GM12878 (cell line): ENCODE measurements around the gene HRC. TPM values are rescaled to one million over a fixed set of nuclear protein-coding genes. Genes with fewer than 3 reads are reported as not detected.

Experiments
- ATAC-seq: fragments of 200-7000 bp; cut with Tn5 transposase; 3 replicates; pipeline ENCODE4 v1.9.1; 2020; ENCODE audit warnings: mild to moderate bottlenecking, moderate library complexity
- BruUV-seq: library from RNA; stranded (reverse); fragments of 400-500 nt; replicated peaks from 2 replicates; lab custom pipeline; 2021; lab: Mats Ljungman, UMichigan
- CTCF ChIA-PET: fragments of 300-600 bp; sonication (Branson Sonifier 250); formaldehyde crosslinking; extraction: SDS; loops from one replicate; lab custom pipeline; 2021; ENCODE audit warnings: inconsistent platforms; lab: Yijun Ruan, JAX
- POLR2A ChIA-PET: fragments of 350-600 bp; formaldehyde crosslinking; extraction: SDS; loops from one replicate; lab custom pipeline; 2021; ENCODE audit warnings: inconsistent platforms; lab: Charles Lee
- RAD21 ChIA-PET: fragments of 300-600 bp; sonication (Branson Sonifier 250); formaldehyde crosslinking; loops from one replicate; lab custom pipeline; 2023; ENCODE audit warnings: antibody characterized with exemption; ENCODE audit not compliant: unreplicated experiment; lab: Charles Lee
- SMC1A ChIA-PET: fragments of 300-600 bp; sonication (Branson Sonifier 250); formaldehyde crosslinking; loops from one replicate; lab custom pipeline; 2023; ENCODE audit not compliant: unreplicated experiment, uncharacterized antibody; lab: Charles Lee
- DNase-seq: peaks from one replicate; pipeline ENCODE4 v3.0.0-alpha.2; 2011; ENCODE audit warnings: low read depth, low spot score
- FAIRE-seq: peaks from 3 replicates; lab custom pipeline; 2011; peaks lifted over from hg19 to GRCh38; lab: Jason Lieb, UNC
- H2AFZ ChIP-seq: 2 replicates; pipeline ENCODE4 v1.6.0; 2011; ENCODE audit warnings: low read depth, low read length, control low read depth; ENCODE audit not compliant: control insufficient read depth
- H3K27ac ChIP-seq: 2 replicates; pipeline ENCODE4 v1.5.1; 2011; ENCODE audit warnings: control low read depth; ENCODE audit not compliant: control insufficient read depth, insufficient read depth
- H3K27me3 ChIP-seq, 2 experiments: replicated peaks in 1 of 2; 2 replicates each; pipeline versions ENCODE4 v1.6.0 to v1.6.1; 2011; ENCODE audit warnings: low read length in 1 of 2; ENCODE audit not compliant: control insufficient read depth in 2 of 2, insufficient read depth in 2 of 2
- H3K36me3 ChIP-seq, 2 experiments: 2 replicates each; pipeline ENCODE4 v1.5.1; 2011; ENCODE audit warnings: low read length in 1 of 2; ENCODE audit not compliant: control insufficient read depth in 2 of 2, insufficient read depth in 2 of 2
- H3K4me1 ChIP-seq: 2 replicates; pipeline ENCODE4 v1.6.1; 2011; ENCODE audit warnings: mild to moderate bottlenecking, low read length, moderate library complexity, mixed read lengths; ENCODE audit not compliant: control insufficient read depth, insufficient read depth
- H3K4me2 ChIP-seq: 2 replicates; pipeline ENCODE4 v1.6.0; 2011; ENCODE audit warnings: control low read depth; ENCODE audit not compliant: control insufficient read depth, insufficient read depth
- H3K4me3 ChIP-seq: fragments of 200-600 bp; sonication (generic); 2 replicates; pipeline ENCODE4 v1.5.1; 2016
- H3K79me2 ChIP-seq: 2 replicates; pipeline ENCODE4 v1.6.0; 2011; ENCODE audit warnings: low read length; ENCODE audit not compliant: control insufficient read depth, insufficient read depth
- H3K9ac ChIP-seq: 2 replicates; pipeline ENCODE4 v1.8.0; 2011; ENCODE audit warnings: low read length, control low read depth, mixed read lengths; ENCODE audit not compliant: control insufficient read depth, insufficient read depth
- H3K9me3 ChIP-seq: replicated peaks from 3 replicates; pipeline ENCODE4 v1.5.1; 2011; ENCODE audit warnings: mild to moderate bottlenecking, low read length; ENCODE audit not compliant: control insufficient read depth, insufficient read depth
- H4K20me1 ChIP-seq: 2 replicates; pipeline ENCODE4 v1.6.0; 2011; ENCODE audit not compliant: control insufficient read depth, insufficient read depth
- ATF3 ChIP-seq: IDR thresholded peaks from 2 replicates; pipeline ENCODE4 v1.6.1; 2011; ENCODE audit warnings: low read depth, mild to moderate bottlenecking, low read length, moderate library complexity, borderline replicate concordance; ENCODE audit errors: extremely low read depth
- BCL3 ChIP-seq: IDR thresholded peaks from 2 replicates; pipeline ENCODE4 v1.6.1; 2011; ENCODE audit warnings: borderline replicate concordance, low read depth, mild to moderate bottlenecking, moderate library complexity, low read length; ENCODE audit not compliant: insufficient read depth, poor library complexity, severe bottlenecking
- CHD4 ChIP-seq: fragments of 200-600 bp; sonication (generic); IDR thresholded peaks from 2 replicates; pipeline ENCODE4 v1.6.1; 2016; ENCODE audit warnings: mild to moderate bottlenecking
- CREB1 ChIP-seq: IDR thresholded peaks from 2 replicates; pipeline ENCODE4 v1.6.1; 2012; ENCODE audit warnings: low read depth, mild to moderate bottlenecking, inconsistent platforms
- FOXK2 ChIP-seq: fragments of 450-650 bp; IDR thresholded peaks from 2 replicates; pipeline ENCODE4 v1.6.1; 2017; ENCODE audit warnings: mild to moderate bottlenecking, moderate library complexity
- GATAD2B ChIP-seq: fragments of 450-650 bp; conservative IDR thresholded peaks from 2 replicates; pipeline ENCODE4 v1.6.1; 2017; ENCODE audit warnings: low read depth, mild to moderate bottlenecking, moderate library complexity
- HCFC1 ChIP-seq: fragments of 150-350 bp; IDR thresholded peaks from 2 replicates; pipeline ENCODE4 v1.6.1; 2014; ENCODE audit warnings: low read length
- HDAC6 ChIP-seq: fragments of 200-600 bp; sonication (generic); IDR thresholded peaks from one replicate; pipeline ENCODE4 v1.8.0; 2017; ENCODE audit warnings: antibody characterized with exemption; ENCODE audit not compliant: unreplicated experiment
- JUNB ChIP-seq: IDR thresholded peaks from 2 replicates; pipeline ENCODE4 v1.6.1; 2016; ENCODE audit warnings: antibody characterized with exemption, mild to moderate bottlenecking
- MXI1 ChIP-seq: fragments of 150-350 bp; IDR thresholded peaks from 2 replicates; pipeline ENCODE4 v1.6.1; 2011; ENCODE audit warnings: low read depth, mild to moderate bottlenecking, inconsistent platforms, low read length, improper control_type of control experiment
- NR2F1 ChIP-seq: fragments of 450-650 bp; conservative IDR thresholded peaks from 2 replicates; pipeline ENCODE4 v1.6.1; 2017; ENCODE audit warnings: mild to moderate bottlenecking
- NRF1 ChIP-seq: conservative IDR thresholded peaks from 2 replicates; pipeline ENCODE4 v1.6.1; 2011; ENCODE audit warnings: mild to moderate bottlenecking, low read depth, low read length, improper control_type of control experiment
- RAD21 ChIP-seq: IDR thresholded peaks from 2 replicates; pipeline ENCODE4 v1.6.1; 2011; ENCODE audit warnings: mild to moderate bottlenecking, low read depth, low read length, moderate library complexity; ENCODE audit not compliant: insufficient read depth
- SIN3A ChIP-seq: IDR thresholded peaks from 2 replicates; pipeline ENCODE4 v1.6.1; 2012; ENCODE audit warnings: low read depth, low read length, improper control_type of control experiment
- ZNF217 ChIP-seq: fragments of 450-650 bp; IDR thresholded peaks from 2 replicates; pipeline ENCODE4 v1.6.1; 2017; ENCODE audit warnings: antibody characterized with exemption, mild to moderate bottlenecking
- ZNF622 ChIP-seq: fragments of 450-650 bp; IDR thresholded peaks from 2 replicates; pipeline ENCODE4 v1.6.1; 2017; ENCODE audit warnings: mild to moderate bottlenecking, inconsistent platforms
- WGBS: methylation state at CpG from one replicate; pipeline ENCODE4 v1.1.6; 2016; ENCODE audit warnings: low lambda C conversion rate; ENCODE audit not compliant: insufficient replicate concordance, insufficient coverage; ENCODE audit errors: missing lambda C conversion rate; 5-methylcytosine and 5-hydroxymethylcytosine counted together
- in situ Hi-C: fragments of 300-500 bp; cut with MboI; formaldehyde crosslinking; loops from 9 replicates; pipeline ENCODE4 v1.14.3; 2018; ENCODE audit warnings: mixed read lengths
- intact Hi-C: fragments of 100-400 bp; cut with micrococcal nuclease; formaldehyde crosslinking; loops from one replicate; pipeline ENCODE4 v1.14.2; 2022; ENCODE audit not compliant: unreplicated experiment
- polyA plus RNA-seq, 11 experiments: library from polyadenylated mRNA; depleted of rRNA in 4 of 11; unstranded in 6 of 11; stranded (reverse) in 5 of 11; fragments of >200 nt; fragmentation: Nextera tagmentation in 4 of 11; fragmentation: Illumina TruSeq in 1 of 11; extraction: Ambion mirVana in 4 of 11; extraction: Trizol in 1 of 11; gene quantifications; 1 replicate in 1 of 11; 2 replicates in 10 of 11; pipeline versions ENCODE4 v1.2.1 to v1.2.3, GENCODE V29; 2011 to 2016; ENCODE audit warnings: inconsistent platforms in 2 of 11, missing spikeins in 2 of 11, low read depth in 1 of 11
- total RNA-seq, 4 experiments: library from RNA; depleted of rRNA in 3 of 4; stranded (reverse); fragments of >200 nt in 3 of 4; fragmentation: Illumina TruSeq in 1 of 4; extraction: Trizol in 1 of 4; gene quantifications; 2 replicates each; pipeline versions ENCODE4 v1.2.1 to v1.2.3, GENCODE V29; 2013 to 2021

HRC gene
- total and polyA plus RNA-seq, 10 of the 15 experiments (the other 5 are each of a cell fraction or from before 2014, with no cell fraction given): 0.10 TPM; not detected in 9

GRCh38 chr19:49165865-49166301, 10.7 kb upstream of the HRC start (continued):
- TF ChIP-seq BCL3 (no peak), ATF3 (no peak), RAD21 (no peak)

GRCh38 chr19:49165111-49165750, 10.0 kb upstream of the HRC start:
- ChIA-PET POLR2A (no interaction called here), CTCF (interaction anchor here (1.5 kb wide), 1 partner anchor 172 kb away, joined by 3 read pairs; the partner anchor contains the start of genes GYS1 and RUVBL2), SMC1A (no interaction called here), RAD21 (no interaction called here)
- H3K4me2 ChIP-seq: no peak overlapping the region
- no peak overlapping the region for H3K9ac ChIP-seq
- intact Hi-C loops (no loop called here), in situ Hi-C loops (no loop called here)
- no peaks in the 10 kb centered on the region for H3K4me1 ChIP-seq
- H3K4me3 ChIP-seq: no peak overlapping the region
- BruUV-seq: no TSS peak
- no peaks in the 10 kb centered on the region for H3K36me3 ChIP-seq
- no peaks in the 10 kb centered on the region; a peak in 1 of 4 replicates for H3K27me3 ChIP-seq
- H4K20me1 ChIP-seq: no peaks in the 10 kb centered on the region
- H3K27ac ChIP-seq: no peak overlapping the region
- H3K9me3 ChIP-seq: no peaks in the 10 kb centered on the region
- H2AFZ ChIP-seq: no peak overlapping the region
- 67% methylated on average over 22 of the region's 24 CpGs for WGBS
- ATAC-seq: no peak
- no peak for DNase-seq
- TF ChIP-seq ZNF622: no peak
- no peak for TF ChIP-seq GATAD2B
- TF ChIP-seq SIN3A: no peak
- TF ChIP-seq CREB1: no peak
- TF ChIP-seq NR2F1: no peak
- TF ChIP-seq JUNB: no peak
- TF ChIP-seq HCFC1: no peak
- TF ChIP-seq MXI1: no peak
- TF ChIP-seq ZNF217: no peak
- no peak for TF ChIP-seq FOXK2
- no peak for TF ChIP-seq HDAC6
- TF ChIP-seq NRF1: no peak
- no peak for TF ChIP-seq CHD4
- H3K79me2 ChIP-seq: no peaks in the 10 kb centered on the region
- no peak for FAIRE-seq
